CD14-positive monocyte (primary cell): ENCODE data around the gene PITPNC1. TPM values are rescaled to one million over a fixed set of nuclear protein-coding genes. Genes with fewer than 3 reads are reported as not detected.

Experiments
- DNase-seq, 3 donors: peaks; one replicate each; pipeline ENCODE4 v3.0.0-alpha.2; 2011 to 2022
- H2AFZ ChIP-seq: 2 replicates; pipeline ENCODE4 v1.6.0; 2012; ENCODE audit warnings: mild to moderate bottlenecking, low read depth, low read length, inconsistent platforms; ENCODE audit not compliant: insufficient read depth, poor library complexity, severe bottlenecking
- H3K27ac ChIP-seq, 2 donors: 1 replicate in 1 of 2; 2 replicates in 1 of 2; pipeline ENCODE4 v1.5.1; 2012 to 2013; ENCODE audit warnings: low read length in 2 of 2, control low read depth in 1 of 2, inconsistent platforms in 1 of 2, low read depth in 1 of 2, mild to moderate bottlenecking in 1 of 2
- H3K27me3 ChIP-seq, 2 donors: one replicate each; pipeline versions ENCODE4 v1.6.0 to v1.6.1; 2011 to 2013; ENCODE audit warnings: low read length in 2 of 2; ENCODE audit not compliant: control insufficient read depth in 2 of 2, insufficient read depth in 2 of 2
- H3K36me3 ChIP-seq, 2 donors: replicated peaks in 1 of 2; 1 replicate in 1 of 2; 2 replicates in 1 of 2; pipeline versions ENCODE4 v1.5.1 to v1.6.1; 2012 to 2013; ENCODE audit warnings: low read length in 2 of 2, control low read depth in 1 of 2, inconsistent platforms in 1 of 2, mild to moderate bottlenecking in 1 of 2; ENCODE audit not compliant: insufficient read depth in 2 of 2, control insufficient read depth in 1 of 2
- H3K4me1 ChIP-seq, 2 donors: 1 replicate in 1 of 2; 2 replicates in 1 of 2; pipeline versions ENCODE4 v1.5.1 to v1.6.1; 2012 to 2013; ENCODE audit warnings: low read length in 2 of 2, control low read depth in 1 of 2, inconsistent platforms in 1 of 2, mild to moderate bottlenecking in 1 of 2, moderate library complexity in 1 of 2; ENCODE audit not compliant: insufficient read depth in 2 of 2, control insufficient read depth in 1 of 2
- H3K4me2 ChIP-seq: replicated peaks from 2 replicates; pipeline ENCODE3; 2012; ENCODE audit warnings: low read length, moderate library complexity, mild to moderate bottlenecking; ENCODE audit not compliant: poor library complexity, severe bottlenecking; ENCODE audit errors: extremely low read depth
- H3K4me3 ChIP-seq, 3 experiments: fragments of 200-600 bp in 1 of 3; sonication (generic) in 1 of 3; replicated peaks in 1 of 3; 1 replicate in 2 of 3; 2 replicates in 1 of 3; pipeline ENCODE4 v1.5.1; 2011 to 2013; ENCODE audit warnings: low read length in 3 of 3, mild to moderate bottlenecking in 3 of 3, control low read depth in 2 of 3, low read depth in 2 of 3, inconsistent platforms in 1 of 3, moderate library complexity in 1 of 3
- H3K79me2 ChIP-seq: 2 replicates; pipeline ENCODE4 v1.6.0; 2012; ENCODE audit warnings: mild to moderate bottlenecking, control low read depth, inconsistent platforms, low read length, moderate library complexity; ENCODE audit not compliant: insufficient read depth
- H3K9ac ChIP-seq: 2 replicates; pipeline ENCODE4 v1.6.0; 2017; ENCODE audit warnings: low read length, mild to moderate bottlenecking; ENCODE audit not compliant: insufficient read depth, poor library complexity, severe bottlenecking
- H3K9me3 ChIP-seq, 2 donors: replicated peaks in 1 of 2; 1 replicate in 1 of 2; 2 replicates in 1 of 2; pipeline versions ENCODE4 v1.5.1 to v1.6.1; 2012 to 2013; ENCODE audit warnings: low read length in 2 of 2, control low read depth in 1 of 2; ENCODE audit not compliant: control insufficient read depth in 1 of 2, insufficient read depth in 1 of 2
- H4K20me1 ChIP-seq: 2 replicates; pipeline ENCODE4 v1.6.0; 2012; ENCODE audit warnings: mild to moderate bottlenecking, low read length, control low read depth, moderate library complexity; ENCODE audit not compliant: insufficient read depth
- H3K27ac Mint-ChIP-seq, 7 donors: one replicate each; pipeline ENCODE4 v1.8.0; 2020; ENCODE audit warnings: mild to moderate bottlenecking in 7 of 7, mixed read lengths in 7 of 7, moderate library complexity in 6 of 7, inconsistent platforms in 2 of 7
- H3K27me3 Mint-ChIP-seq, 3 donors: one replicate each; pipeline ENCODE4 v1.8.0; 2021 to 2022; ENCODE audit warnings: low read depth in 3 of 3, mild to moderate bottlenecking in 3 of 3, mixed read lengths in 3 of 3, moderate library complexity in 3 of 3, inconsistent platforms in 1 of 3
- H3K36me3 Mint-ChIP-seq, 2 donors: one replicate each; pipeline ENCODE4 v1.8.0; 2020; ENCODE audit warnings: mixed read lengths in 2 of 2, inconsistent platforms in 1 of 2, mild to moderate bottlenecking in 1 of 2
- H3K4me1 Mint-ChIP-seq: one replicate; pipeline ENCODE4 v1.8.0; 2020; ENCODE audit warnings: mild to moderate bottlenecking, mixed read lengths
- H3K4me3 Mint-ChIP-seq, 2 donors: one replicate each; pipeline ENCODE4 v1.8.0; 2020; ENCODE audit warnings: mild to moderate bottlenecking in 2 of 2, mixed read lengths in 2 of 2, moderate library complexity in 1 of 2
- H3K9me3 Mint-ChIP-seq, 7 donors: one replicate each; pipeline ENCODE4 v1.8.0; 2020 to 2022; ENCODE audit warnings: mixed read lengths in 7 of 7, mild to moderate bottlenecking in 6 of 7, moderate library complexity in 6 of 7, inconsistent platforms in 2 of 7
- CTCF ChIP-seq: fragments of 200-600 bp; IDR thresholded peaks from one replicate; pipeline ENCODE4 v1.8.0; 2022; ENCODE audit warnings: antibody characterized with exemption, mild to moderate bottlenecking
- WGBS: methylation state at CpG from one replicate; pipeline ENCODE4 v1.1.5; 2013; ENCODE audit warnings: missing lambda C conversion rate; ENCODE audit not compliant: insufficient coverage; 5-methylcytosine and 5-hydroxymethylcytosine counted together
- intact Hi-C, 2 donors: fragments of 100-400 bp; cut with micrococcal nuclease; formaldehyde crosslinking; loops; one replicate each; pipeline versions ENCODE4 v1.15.0 to v1.15.1; 2023
- polyA plus RNA-seq, 3 donors: library from polyadenylated mRNA; depleted of rRNA in 1 of 3; unstranded in 2 of 3; stranded (reverse) in 1 of 3; fragments of 300-500 nt in 2 of 3; fragments of >200 nt in 1 of 3; fragmentation: Illumina TruSeq in 2 of 3; gene quantifications; 1 replicate in 2 of 3; 2 replicates in 1 of 3; pipeline ENCODE4 v1.2.3, GENCODE V29; 2012 to 2021

PITPNC1 gene
- polyA plus RNA-seq, 3 donors = 18.5 to 31.0 (median 21.7) TPM

- H3K36me3 Mint-ChIP-seq = no peaks in the 10 kb centered on the region
- Histone ChIP-seq H3K27ac (no peak overlapping the region), H2AFZ (no peak overlapping the region), H3K36me3 (no peaks in the 10 kb centered on the region), H4K20me1 (no peaks in the 10 kb centered on the region), H3K79me2 (no peaks in the 10 kb centered on the region), H3K4me2 (no peak overlapping the region), H3K27me3 (no peaks in the 10 kb centered on the region), H3K9me3 (no peaks in the 10 kb centered on the region), H3K4me3 (no peak overlapping the region), H3K9ac (no peak overlapping the region), H3K4me1 (peaks cover 2 to 4% of the 10 kb centered on the region in 2 donors)
- no peak for DNase-seq
- no peak overlapping the region for H3K27ac Mint-ChIP-seq
- H3K4me3 Mint-ChIP-seq = no peak overlapping the region
- intact Hi-C loops = no loop called here
- no peak for TF ChIP-seq CTCF
- 94% methylated on average over 2 of the region's 4 CpGs for WGBS
- H3K4me1 Mint-ChIP-seq = peaks cover 1% of the 10 kb centered on the region
- peaks cover 0 to 2% (median 1%) of the 10 kb centered on the region in 3 donors for H3K27me3 Mint-ChIP-seq
- H3K9me3 Mint-ChIP-seq = peaks cover 0 to 7% (median 3%) of the 10 kb centered on the region in 7 donors
Observed at GRCh38 chr17:67711916-67712315, 334.8 kb downstream of the PITPNC1 start.

DNA sequence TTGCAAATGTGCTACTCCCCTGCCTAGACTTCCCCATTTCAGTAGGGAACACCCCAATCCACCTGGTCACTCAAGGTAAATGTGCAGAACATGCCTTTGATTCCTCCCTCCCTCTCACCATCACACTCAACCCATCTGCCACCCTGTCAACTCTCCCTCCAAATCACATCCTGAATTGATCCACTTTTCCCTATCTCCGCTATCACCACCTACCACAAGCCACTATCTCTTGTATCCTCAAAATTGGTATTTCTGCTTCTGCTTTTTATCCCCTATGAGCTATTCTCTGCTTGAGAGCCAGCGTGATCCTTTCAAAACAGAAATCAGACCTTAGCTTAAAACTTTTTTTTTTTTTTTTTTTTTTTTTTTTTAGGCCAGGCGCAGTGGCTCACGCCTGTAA, 335.3 kb downstream of the PITPNC1 start:
- TF ChIP-seq CTCF = no peak
- H3K4me1 ChIP-seq = peaks cover 6 to 8% of the 10 kb centered on the region in 2 donors
- H3K4me2 ChIP-seq = no peak overlapping the region
- H3K27ac ChIP-seq = no peak overlapping the region
- intact Hi-C loops = no loop called here
- Mint-ChIP-seq H3K4me1 (peaks cover 5% of the 10 kb centered on the region), H3K27me3 (peaks cover 0 to 2% (median 1%) of the 10 kb centered on the region in 3 donors), H3K36me3 (no peaks in the 10 kb centered on the region), H3K9me3 (peaks cover 0 to 7% (median 3%) of the 10 kb centered on the region in 7 donors), H3K4me3 (no peak overlapping the region), H3K27ac (no peak overlapping the region)
- no peak overlapping the region for H2AFZ ChIP-seq
- no peaks in the 10 kb centered on the region for H4K20me1 ChIP-seq
- no peaks in the 10 kb centered on the region for H3K27me3 ChIP-seq
- WGBS = 96% methylated on average over 3 of the region's 4 CpGs
- no peaks in the 10 kb centered on the region for H3K9me3 ChIP-seq
- no peaks in the 10 kb centered on the region for H3K36me3 ChIP-seq
- H3K4me3 ChIP-seq = no peak overlapping the region
- no peak for DNase-seq
- peaks cover 3% of the 10 kb centered on the region for H3K79me2 ChIP-seq
- H3K9ac ChIP-seq = no peak overlapping the region
